SU-DHL-6 (cell line): ENCODE results near the gene CBL.

ENCODE experiments used
- H2AFZ ChIP-seq: fragments of 200-600 bp; sonication (generic); 2 replicates; pipeline ENCODE4 v1.6.1; 2014; ENCODE audit warnings: low read depth, mild to moderate bottlenecking, moderate library complexity, mixed read lengths, antibody characterized with exemption, low read length; ENCODE audit not compliant: severe bottlenecking
- H3F3A ChIP-seq: fragments of 200-600 bp; shearing (Covaris generic); 2 replicates; pipeline ENCODE4 v1.6.0; 2016; ENCODE audit warnings: antibody characterized with exemption, mild to moderate bottlenecking; ENCODE audit not compliant: insufficient read depth
- H3K27ac ChIP-seq: fragments of 200-600 bp; sonication (generic); 2 replicates; pipeline ENCODE4 v1.5.1; 2016; ENCODE audit warnings: low read depth, mild to moderate bottlenecking, low read length, moderate library complexity, mixed read lengths
- H3K27me3 ChIP-seq: fragments of 200-600 bp; sonication (generic), shearing (Covaris generic); 2 replicates; pipeline ENCODE4 v1.6.0; 2014; ENCODE audit warnings: mild to moderate bottlenecking, low read length
- H3K36me3 ChIP-seq: fragments of 200-600 bp; sonication (generic); 2 replicates; pipeline ENCODE4 v1.6.1; 2014; ENCODE audit warnings: mild to moderate bottlenecking, low read length, mixed read lengths
- H3K4me2 ChIP-seq: fragments of 300-600, 200-600 bp; shearing (Covaris generic), sonication (generic); 2 replicates; pipeline ENCODE4 v1.6.0; 2014; ENCODE audit warnings: low read length, low read depth, mild to moderate bottlenecking; ENCODE audit not compliant: poor library complexity, severe bottlenecking
- H3K4me3 ChIP-seq: fragments of 200-600 bp; sonication (generic); 2 replicates; pipeline ENCODE4 v1.5.1; 2014; ENCODE audit warnings: antibody characterized with exemption, low read length, mild to moderate bottlenecking, mixed read lengths; ENCODE audit not compliant: insufficient read depth, poor library complexity, severe bottlenecking
- H3K79me2 ChIP-seq: fragments of 200-600 bp; sonication (generic); 2 replicates; pipeline ENCODE4 v1.6.1; 2014; ENCODE audit warnings: mild to moderate bottlenecking, low read length, moderate library complexity; ENCODE audit not compliant: insufficient read depth
- H3K9ac ChIP-seq: fragments of 200-600 bp; sonication (generic); 2 replicates; pipeline ENCODE4 v1.7.0; 2014; ENCODE audit warnings: mild to moderate bottlenecking, low read length
- H3K9me2 ChIP-seq: fragments of 200-600 bp; sonication (generic); replicated peaks from 2 replicates; pipeline ENCODE4 v1.6.1; 2014; ENCODE audit warnings: low read length; ENCODE audit not compliant: insufficient read depth
- H3K9me3 ChIP-seq: fragments of 200-600 bp; sonication (generic); 2 replicates; pipeline ENCODE4 v1.6.1; 2014; ENCODE audit warnings: low read length, mixed read lengths; ENCODE audit not compliant: insufficient read depth
- H4K20me1 ChIP-seq: fragments of 200-600 bp; sonication (generic); 2 replicates; pipeline ENCODE4 v1.6.1; 2014; ENCODE audit warnings: low read depth, mild to moderate bottlenecking, antibody characterized with exemption, low read length, moderate library complexity, mixed read lengths
- EZH2phosphoT487 ChIP-seq: fragments of 200-600 bp; sonication (generic), shearing (Covaris generic); conservative IDR thresholded peaks from 2 replicates; pipeline ENCODE4 v1.6.1; 2018; ENCODE audit warnings: mild to moderate bottlenecking, antibody characterized with exemption, low read length, moderate library complexity, mixed read lengths
- TF ChIP-seq, protein P1 (sequence below): fragments of 200-600 bp; sonication (generic); IDR thresholded peaks from one replicate; pipeline ENCODE4 v1.5.1; 2017; ENCODE audit warnings: antibody characterized with exemption, mild to moderate bottlenecking, low read length, moderate library complexity; ENCODE audit not compliant: insufficient read depth, poor library complexity, severe bottlenecking

The CBL gene

DNA sequence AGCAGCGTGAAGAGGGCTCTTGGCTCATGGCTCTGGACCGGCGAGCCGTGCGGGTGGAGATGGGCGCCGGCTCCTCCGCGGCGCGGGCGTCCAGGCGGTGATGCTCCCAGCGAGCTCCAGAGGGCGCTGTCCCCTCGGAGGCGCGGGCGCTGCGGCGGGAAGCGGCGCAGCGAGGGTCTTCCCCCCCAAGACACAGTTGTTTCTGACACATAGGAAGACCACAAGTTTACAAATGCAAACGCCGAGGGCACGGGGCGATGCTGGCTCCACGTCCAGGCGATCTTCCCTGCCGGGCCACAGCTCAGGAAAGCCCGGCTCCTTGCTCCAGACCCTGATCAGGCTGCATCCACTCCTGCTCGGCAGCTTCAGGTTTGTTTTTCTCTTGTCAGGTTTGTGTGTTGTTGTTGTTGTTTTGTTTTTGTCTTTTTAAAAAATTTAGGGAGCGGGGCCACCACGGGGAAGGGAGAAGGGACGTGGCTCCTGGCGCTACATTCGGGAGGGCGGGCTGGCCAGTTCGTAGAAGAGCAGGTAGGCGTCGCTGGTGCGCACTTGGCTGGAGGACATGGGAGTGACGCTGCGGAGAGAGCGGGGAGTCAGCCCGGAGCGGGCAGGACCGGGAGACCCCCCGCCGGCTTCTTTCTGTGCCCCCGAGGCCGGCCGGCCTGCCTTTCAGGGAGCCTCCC is 150.4 kb downstream of the CBL start:
- Histone ChIP-seq H3K9me2 (no peaks in the 10 kb centered on the region), H3K36me3 (no peaks in the 10 kb centered on the region), H3K9me3 (no peaks in the 10 kb centered on the region), H3K27me3 (no peaks in the 10 kb centered on the region), H3K4me2 (peak overlapping the region; percentile 89), H3K4me3 (peak overlapping the region; percentile 58), H2AFZ (peak overlapping the region; percentile 99), H4K20me1 (no peaks in the 10 kb centered on the region), H3K27ac (no peak overlapping the region), H3F3A (no peaks in the 10 kb centered on the region), H3K9ac (peak overlapping the region; percentile 62), H3K79me2 (no peaks in the 10 kb centered on the region)
- TF ChIP-seq, protein P1, sequence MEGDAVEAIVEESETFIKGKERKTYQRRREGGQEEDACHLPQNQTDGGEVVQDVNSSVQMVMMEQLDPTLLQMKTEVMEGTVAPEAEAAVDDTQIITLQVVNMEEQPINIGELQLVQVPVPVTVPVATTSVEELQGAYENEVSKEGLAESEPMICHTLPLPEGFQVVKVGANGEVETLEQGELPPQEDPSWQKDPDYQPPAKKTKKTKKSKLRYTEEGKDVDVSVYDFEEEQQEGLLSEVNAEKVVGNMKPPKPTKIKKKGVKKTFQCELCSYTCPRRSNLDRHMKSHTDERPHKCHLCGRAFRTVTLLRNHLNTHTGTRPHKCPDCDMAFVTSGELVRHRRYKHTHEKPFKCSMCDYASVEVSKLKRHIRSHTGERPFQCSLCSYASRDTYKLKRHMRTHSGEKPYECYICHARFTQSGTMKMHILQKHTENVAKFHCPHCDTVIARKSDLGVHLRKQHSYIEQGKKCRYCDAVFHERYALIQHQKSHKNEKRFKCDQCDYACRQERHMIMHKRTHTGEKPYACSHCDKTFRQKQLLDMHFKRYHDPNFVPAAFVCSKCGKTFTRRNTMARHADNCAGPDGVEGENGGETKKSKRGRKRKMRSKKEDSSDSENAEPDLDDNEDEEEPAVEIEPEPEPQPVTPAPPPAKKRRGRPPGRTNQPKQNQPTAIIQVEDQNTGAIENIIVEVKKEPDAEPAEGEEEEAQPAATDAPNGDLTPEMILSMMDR, result peak; percentile 95
- TF ChIP-seq EZH2phosphoT487, result no peak

DNA sequence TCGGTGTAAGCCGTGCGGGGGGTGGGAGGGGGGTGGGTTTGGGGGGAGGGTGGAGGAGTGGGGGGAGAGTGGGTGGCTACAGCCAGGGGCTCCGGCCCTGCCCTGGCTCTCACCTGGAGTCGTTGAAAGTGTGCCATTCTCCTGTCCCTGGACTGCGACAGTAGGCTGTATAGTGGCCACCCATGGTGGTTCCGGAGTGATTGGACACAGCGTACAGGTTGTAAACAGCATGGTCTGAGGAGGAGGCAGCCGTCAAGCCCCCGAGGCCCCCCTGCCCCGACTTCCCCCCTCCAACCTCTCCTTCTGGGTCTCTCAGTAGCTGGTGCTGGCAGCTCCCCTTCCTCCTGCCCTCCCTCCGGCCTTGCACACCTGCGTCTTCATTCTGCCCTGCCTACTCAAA is 150.9 kb downstream of the CBL start:
- H3K9me2 ChIP-seq, result no peaks in the 10 kb centered on the region
- peak overlapping the region; percentile 89 for H3K4me2 ChIP-seq
- TF ChIP-seq, protein P1, result no peak
- TF ChIP-seq EZH2phosphoT487, result no peak
- no peaks in the 10 kb centered on the region for H3F3A ChIP-seq
- H3K36me3 ChIP-seq, result no peaks in the 10 kb centered on the region
- 0 out of 2 replicates have a peak overlapping the region, but pooled peaks have one; percentile 62 for H3K9ac ChIP-seq
- no peaks in the 10 kb centered on the region for H3K79me2 ChIP-seq
- H3K9me3 ChIP-seq, result no peaks in the 10 kb centered on the region
- no peak overlapping the region for H3K4me3 ChIP-seq
- no peaks in the 10 kb centered on the region for H4K20me1 ChIP-seq
- H3K27ac ChIP-seq, result no peak overlapping the region
- no peak overlapping the region for H2AFZ ChIP-seq
- no peaks in the 10 kb centered on the region for H3K27me3 ChIP-seq
